C4-2B (cell line): Measurements from ENCODE around the gene MBNL3.

Experiments
- H3K27ac ChIP-seq: fragments of 450-650 bp; 2 replicates; pipeline ENCODE4 v1.5.1; 2017
- ZFX ChIP-seq: fragments of 450-650 bp; IDR thresholded peaks from 2 replicates; pipeline ENCODE4 v1.6.1; 2017
- TF ChIP-seq, protein P1 (sequence below): fragments of 450-650 bp; conservative IDR thresholded peaks from 2 replicates; pipeline ENCODE4 v1.5.1; 2017; ENCODE audit warnings: mild to moderate bottlenecking

MBNL3 gene

DNA sequence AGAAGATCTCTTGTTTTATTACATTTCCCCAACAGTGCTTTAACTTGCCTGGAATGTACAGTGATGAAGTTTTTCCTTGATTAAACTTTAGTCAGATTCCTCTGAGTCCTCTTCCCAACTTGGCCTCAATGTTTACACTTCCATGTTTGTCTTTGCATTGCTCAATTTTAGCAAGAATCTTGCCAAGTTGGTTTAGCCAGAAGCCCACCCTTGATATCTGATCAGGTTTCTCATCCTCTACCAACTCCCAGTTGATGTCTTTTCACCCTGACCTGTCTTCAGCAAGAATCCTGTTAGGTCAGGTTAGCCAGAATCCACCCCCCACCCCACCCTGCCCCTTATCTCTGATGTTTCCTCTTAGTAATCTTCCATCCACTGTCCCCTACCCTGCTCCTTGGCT, 120.9 kb downstream of the MBNL3 start:
- TF ChIP-seq, protein P1, sequence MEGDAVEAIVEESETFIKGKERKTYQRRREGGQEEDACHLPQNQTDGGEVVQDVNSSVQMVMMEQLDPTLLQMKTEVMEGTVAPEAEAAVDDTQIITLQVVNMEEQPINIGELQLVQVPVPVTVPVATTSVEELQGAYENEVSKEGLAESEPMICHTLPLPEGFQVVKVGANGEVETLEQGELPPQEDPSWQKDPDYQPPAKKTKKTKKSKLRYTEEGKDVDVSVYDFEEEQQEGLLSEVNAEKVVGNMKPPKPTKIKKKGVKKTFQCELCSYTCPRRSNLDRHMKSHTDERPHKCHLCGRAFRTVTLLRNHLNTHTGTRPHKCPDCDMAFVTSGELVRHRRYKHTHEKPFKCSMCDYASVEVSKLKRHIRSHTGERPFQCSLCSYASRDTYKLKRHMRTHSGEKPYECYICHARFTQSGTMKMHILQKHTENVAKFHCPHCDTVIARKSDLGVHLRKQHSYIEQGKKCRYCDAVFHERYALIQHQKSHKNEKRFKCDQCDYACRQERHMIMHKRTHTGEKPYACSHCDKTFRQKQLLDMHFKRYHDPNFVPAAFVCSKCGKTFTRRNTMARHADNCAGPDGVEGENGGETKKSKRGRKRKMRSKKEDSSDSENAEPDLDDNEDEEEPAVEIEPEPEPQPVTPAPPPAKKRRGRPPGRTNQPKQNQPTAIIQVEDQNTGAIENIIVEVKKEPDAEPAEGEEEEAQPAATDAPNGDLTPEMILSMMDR, result no peak
- no peak for TF ChIP-seq ZFX
- no peak overlapping the region for H3K27ac ChIP-seq

DNA sequence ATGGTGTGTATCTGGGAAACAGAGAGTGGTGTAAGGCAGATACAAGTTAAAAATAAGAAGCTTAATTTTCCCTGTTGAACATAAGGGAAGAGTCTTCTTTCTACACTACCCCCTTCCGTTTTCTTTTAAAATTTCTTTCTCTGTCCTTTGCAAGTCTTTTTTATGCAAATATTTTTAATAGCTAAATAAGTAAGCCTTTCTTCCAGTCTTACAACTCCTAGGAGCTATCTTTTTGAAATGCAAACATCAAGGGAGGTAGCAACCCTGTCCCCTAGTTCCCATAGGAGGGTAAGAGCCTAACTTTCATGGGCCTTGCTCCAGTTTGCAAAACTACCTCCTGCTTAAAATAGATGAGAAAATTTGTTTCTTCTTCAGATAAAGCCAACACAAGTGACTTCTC, 121.5 kb downstream of the MBNL3 start:
- TF ChIP-seq ZFX, result no peak
- TF ChIP-seq, protein P1, result no peak

DNA sequence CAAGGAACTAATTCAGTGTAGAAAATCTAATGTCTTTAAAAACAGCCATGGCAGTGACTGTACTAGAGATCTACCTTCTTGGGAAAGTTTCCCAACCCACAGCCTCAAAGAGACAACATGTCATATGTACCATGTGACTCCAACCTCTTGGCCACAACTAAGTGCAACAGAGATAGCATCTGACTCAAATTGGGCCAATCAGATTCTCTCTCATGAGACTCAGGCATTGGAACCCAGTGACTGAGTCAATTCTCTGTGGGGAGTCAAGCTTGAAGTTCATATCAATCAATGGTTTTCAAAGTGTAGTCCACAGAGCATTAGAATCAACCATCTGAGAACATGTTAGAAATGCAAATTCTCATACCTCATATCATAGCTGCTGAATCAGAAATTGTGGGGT, 123.3 kb downstream of the MBNL3 start:
- TF ChIP-seq ZFX, result no peak
- TF ChIP-seq, protein P1, result no peak
- H3K27ac ChIP-seq, result no peak overlapping the region

More for the DNA sequence above, 121.5 kb downstream of the MBNL3 start:
- no peak overlapping the region for H3K27ac ChIP-seq

DNA sequence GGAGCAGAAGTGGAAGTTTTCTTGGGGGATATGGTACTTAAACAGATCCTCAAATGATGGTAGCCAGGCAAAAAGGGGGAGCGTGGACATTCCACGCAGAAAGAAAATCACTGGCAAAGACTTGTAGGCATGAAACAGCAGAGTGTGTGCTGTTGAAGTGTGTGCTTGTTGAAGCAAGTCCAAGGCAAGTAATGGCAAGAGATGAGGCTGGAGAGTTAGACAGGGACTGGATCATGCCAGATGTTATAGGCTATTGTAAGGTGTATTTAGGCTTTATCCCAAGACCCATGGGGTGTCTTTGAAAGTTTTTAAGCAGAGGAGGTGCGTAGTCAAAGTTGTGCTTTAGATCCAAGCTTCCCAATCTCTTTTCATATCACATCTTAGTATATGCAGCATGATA, 124.5 kb downstream of the MBNL3 start:
- TF ChIP-seq, protein P1, result no peak
- no peak for TF ChIP-seq ZFX
- no peak overlapping the region for H3K27ac ChIP-seq

DNA sequence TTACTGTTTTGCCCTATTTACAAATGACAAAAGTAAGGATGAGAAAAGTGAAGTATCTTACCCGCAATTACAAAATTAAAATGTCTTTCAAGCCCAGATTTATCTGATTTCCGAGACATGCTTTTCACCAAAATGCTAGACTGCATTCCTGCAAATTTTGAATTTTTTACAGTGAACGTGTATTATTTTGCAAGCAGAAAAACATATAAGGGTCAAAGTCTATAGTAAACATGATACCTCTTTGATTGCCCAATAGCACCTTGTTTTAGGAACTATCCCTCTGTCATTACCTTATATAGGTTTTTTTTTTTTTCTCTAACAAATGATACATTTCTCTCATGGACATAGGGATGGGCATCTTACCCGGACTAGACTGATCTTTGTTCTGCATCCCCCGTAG, 135.4 kb downstream of the MBNL3 start:
- H3K27ac ChIP-seq, result no peak overlapping the region
- TF ChIP-seq, protein P1, result no peak
- no peak for TF ChIP-seq ZFX

DNA sequence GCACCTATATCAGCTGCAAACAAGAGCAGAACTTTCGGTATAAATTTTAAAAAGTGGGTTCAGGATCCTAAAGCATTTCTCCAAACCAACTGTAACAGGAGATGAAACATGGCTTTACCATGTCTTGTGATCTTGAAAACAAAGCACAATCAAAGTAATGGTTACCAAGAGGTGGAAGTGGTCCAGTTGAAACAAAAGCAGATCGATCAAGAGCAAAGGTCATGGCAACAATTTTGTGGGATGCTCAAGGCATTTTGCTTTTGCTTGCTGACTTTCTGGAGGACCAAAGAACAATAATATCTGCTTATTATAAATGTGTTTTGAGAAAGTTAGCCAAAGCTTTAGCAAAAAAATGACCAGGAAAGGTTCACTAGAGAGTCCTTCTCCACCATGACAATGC, 152.7 kb downstream of the MBNL3 start:
- TF ChIP-seq ZFX, result no peak
- TF ChIP-seq, protein P1, result no peak
- H3K27ac ChIP-seq, result no peak overlapping the region

DNA sequence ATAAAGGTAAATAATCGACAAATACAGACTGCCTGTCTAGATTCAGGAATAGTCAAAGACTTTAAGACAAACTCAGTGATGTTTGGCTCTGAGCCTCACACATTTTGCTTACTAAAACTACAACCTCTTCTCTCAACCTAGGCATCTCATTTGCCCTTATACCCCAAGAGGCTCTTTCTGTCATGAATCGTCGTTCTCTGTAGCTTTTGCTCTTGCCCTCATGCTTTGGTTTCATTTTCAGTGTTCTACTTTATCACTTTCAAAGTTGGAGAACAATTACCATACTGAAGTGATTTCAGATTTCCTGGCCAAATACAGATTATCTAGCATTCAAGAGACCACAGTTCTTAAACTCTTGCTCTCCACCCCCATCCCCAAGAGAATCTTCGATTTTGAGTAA, 155.5 kb downstream of the MBNL3 start:
- TF ChIP-seq ZFX, result no peak
- TF ChIP-seq, protein P1, result no peak
- no peak overlapping the region for H3K27ac ChIP-seq

DNA sequence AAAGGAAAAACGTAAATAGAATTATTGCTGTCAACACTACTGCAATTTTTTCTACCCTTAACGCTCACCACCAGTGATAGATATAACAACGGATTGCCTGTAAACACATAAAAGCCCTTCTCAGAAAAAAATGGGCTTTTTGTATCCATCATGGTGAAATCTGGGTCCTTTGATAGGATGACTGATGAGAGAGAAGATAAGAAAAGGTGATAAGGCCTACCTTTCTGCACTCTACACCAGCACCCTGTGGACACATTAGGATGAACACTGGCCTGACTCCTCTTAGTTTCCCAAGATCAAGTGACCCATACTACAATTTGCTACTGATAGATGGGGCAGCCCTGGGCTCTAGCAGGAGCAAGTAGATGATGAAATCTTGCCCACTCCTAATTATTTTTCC, 157.3 kb downstream of the MBNL3 start:
- no peak for TF ChIP-seq ZFX
- TF ChIP-seq, protein P1, result no peak
- no peak overlapping the region for H3K27ac ChIP-seq
